HG02943 (cell line): ENCODE measurements around the gene SSBP3.
"Not testable (repeated sequence)": the region's sequence is repeated elsewhere in the genome, so short reads cannot be mapped to it uniquely, and the experiment has no call there.

Experiments
- ATAC-seq: cut with Tn5 transposase; IDR thresholded peaks from one replicate; pipeline ENCODE4 v1.9.1; 2021; ENCODE audit warnings: mild to moderate bottlenecking, low read depth, moderate library complexity; ENCODE audit not compliant: unreplicated experiment

The SSBP3 gene

GRCh38 chr1:54406339-54407153 lies at the start of gene SSBP3:
Gene SSBP3, minus strand, starts transcription at chr1:54406394.
- ATAC-seq, result peak; percentile 73

- ATAC-seq, result no peak
Measured at GRCh38 chr1:54453509-54453908, 47.3 kb upstream of the SSBP3 start.

- no peak for ATAC-seq
Measured at GRCh38 chr1:54453022-54453421, 46.8 kb upstream of the SSBP3 start.

DNA sequence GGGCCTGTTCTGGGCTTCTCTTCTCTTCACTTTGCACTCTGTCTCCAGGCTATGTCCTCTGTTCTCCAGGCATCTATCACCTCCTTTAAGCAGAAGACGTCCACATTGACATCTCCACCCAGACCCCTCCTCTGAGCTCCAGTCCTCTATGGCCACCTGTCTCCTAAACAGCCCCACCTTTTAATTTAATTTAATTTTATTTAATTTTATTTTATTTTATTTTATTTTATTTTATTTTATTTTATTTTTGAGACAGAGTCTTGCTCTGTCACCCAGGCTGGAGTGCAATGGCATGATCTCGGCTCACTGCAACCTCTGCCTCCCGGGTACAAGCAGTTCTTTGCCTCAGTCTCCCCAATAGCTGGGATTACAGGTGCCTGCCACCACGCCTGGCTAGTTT lies 43.2 kb upstream of the SSBP3 start:
- ATAC-seq, result not testable (repeated sequence)

DNA sequence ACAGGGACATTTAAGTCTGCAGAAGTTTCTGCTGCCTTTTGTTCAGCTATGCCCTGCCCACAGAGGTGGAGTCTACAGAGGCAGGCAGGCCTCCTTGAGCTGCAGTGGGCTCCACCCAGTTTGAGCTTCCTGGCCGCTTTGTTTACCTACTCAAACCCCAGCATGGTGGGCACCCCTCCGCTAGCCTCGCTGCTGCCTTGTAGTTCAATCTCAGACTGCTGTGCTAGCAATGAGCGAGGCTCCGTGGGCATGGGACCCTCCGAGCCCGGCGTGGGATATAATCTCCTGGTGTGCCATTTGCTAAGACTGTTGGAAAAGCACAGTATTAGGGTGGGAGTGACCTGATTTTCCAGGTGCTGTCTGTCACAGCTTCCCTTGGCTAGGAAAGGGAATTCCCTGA lies 42.6 kb upstream of the SSBP3 start:
- ATAC-seq, result not testable (repeated sequence)

GRCh38 chr1:54447081-54447480 lies 40.9 kb upstream of the SSBP3 start:
- ATAC-seq, result not testable (repeated sequence)

GRCh38 chr1:54442185-54442584 lies 36.0 kb upstream of the SSBP3 start:
- no peak for ATAC-seq

- no peak for ATAC-seq
Measured at GRCh38 chr1:54439550-54440223, 33.5 kb upstream of the SSBP3 start.

DNA sequence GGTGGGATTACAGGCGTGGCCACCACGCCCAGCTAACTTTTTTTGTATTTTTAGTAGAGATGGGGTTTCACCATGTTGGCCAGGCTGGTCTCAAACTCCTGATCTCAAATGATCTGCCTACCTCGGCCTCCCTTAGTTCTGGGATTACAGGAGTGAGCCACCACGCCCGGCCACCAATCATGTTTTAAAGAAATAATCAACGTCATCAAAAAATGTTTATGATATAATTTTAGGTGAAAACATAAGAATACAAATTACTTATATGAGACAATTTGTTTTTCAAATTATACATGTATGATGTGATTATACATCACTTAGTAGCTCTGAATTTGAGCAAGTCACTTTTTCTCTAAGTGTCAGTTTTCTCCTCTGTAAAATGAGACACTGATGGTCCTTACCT lies 31.6 kb upstream of the SSBP3 start:
- ATAC-seq, result no peak

- no peak for ATAC-seq
Measured at GRCh38 chr1:54436826-54437225, 30.6 kb upstream of the SSBP3 start.

DNA sequence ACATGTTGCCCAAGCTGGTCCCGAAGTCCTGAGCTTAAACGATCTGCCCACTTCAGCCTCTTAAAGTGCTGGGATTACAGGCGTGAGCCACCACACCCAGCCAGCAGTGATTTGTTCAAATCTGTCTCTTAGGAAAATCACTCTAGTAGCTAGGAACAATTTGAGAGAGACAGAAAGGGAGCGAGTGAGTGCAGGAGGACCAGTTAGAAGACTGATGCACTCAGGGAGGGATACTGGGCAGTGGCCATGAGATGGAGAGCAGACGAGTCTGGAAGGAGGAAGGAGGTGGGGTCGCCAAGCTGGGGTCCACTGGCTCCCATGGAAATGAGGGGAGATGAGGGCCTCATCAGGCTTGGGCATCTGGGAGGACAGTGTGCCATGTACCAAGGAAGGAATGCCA lies 23.6 kb upstream of the SSBP3 start:
- ATAC-seq, result no peak

DNA sequence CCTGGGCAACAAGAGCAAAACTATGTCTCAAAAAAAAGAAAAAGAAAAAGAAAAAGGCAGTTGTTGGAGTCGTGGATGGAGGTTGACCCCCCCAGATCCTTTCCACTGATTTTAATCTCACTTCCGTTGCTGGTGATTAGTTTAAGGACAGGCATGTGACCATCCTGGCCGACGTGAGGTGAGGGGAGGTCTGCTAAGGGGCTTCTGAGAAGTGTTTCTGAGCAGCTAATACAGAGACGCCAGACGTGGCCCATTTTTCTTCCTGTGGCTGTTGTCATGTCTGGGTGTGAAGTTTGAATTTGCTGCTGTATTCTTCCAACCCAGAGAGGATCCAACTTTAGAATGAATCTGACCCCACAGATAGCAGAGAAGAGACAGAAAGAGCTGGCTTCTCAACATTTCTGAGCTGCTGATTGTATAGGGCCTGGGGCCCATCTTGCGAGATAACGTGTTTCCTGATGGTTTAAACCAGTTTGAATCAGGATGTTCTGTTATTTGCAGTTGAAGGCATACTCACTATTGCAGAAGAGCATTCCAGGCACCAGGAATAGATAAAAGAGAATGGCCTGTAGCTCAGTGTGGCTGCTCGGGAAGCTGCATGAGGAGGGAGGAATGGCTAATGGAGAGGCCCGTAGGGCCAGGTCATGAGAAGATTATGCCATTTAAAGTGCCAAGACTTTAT lies 22.8 kb upstream of the SSBP3 start:
- no peak for ATAC-seq

DNA sequence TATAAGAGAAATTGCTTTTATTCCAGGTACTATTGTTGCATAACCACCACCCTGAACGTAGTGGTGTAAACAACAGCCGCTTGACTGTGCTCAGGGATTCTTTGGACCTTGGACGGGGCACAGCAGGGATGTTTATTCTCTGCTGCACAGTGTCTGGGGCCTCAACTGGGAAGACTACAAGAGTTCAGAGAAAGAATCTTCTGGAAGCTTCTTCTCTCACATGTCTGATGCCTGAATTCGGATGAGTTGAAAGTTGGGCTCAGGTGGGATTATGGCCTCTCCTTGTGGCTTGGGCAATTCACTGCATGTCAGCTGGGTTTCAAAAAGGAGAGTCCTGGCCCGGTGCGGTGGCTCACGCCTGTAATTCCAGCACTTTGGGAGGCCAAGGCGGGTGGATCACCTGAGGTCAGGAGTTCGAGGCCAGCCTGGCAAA lies 19.0 kb upstream of the SSBP3 start:
- no peak for ATAC-seq

DNA sequence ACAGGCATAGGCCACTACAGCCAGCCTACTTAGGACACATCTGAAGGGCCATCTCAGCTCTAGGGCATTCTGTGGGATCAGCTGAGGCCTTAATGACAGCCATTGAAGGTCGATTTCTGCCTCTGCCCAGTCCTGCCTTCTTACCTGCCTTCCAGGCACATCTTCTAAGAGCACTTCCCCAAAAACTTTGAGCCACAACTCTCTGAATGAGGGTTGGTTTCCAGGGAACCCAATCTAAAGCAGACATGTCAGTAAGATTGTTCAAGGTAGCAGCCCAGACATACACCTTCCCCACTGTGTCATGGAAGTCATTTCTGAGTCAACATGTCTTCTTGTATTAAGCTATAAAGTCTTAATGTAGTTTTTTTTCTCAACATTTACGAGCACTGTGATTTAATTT lies 18.2 kb upstream of the SSBP3 start:
- ATAC-seq, result no peak

- ATAC-seq, result no peak
Measured at GRCh38 chr1:54421101-54421504, 14.9 kb upstream of the SSBP3 start.

DNA sequence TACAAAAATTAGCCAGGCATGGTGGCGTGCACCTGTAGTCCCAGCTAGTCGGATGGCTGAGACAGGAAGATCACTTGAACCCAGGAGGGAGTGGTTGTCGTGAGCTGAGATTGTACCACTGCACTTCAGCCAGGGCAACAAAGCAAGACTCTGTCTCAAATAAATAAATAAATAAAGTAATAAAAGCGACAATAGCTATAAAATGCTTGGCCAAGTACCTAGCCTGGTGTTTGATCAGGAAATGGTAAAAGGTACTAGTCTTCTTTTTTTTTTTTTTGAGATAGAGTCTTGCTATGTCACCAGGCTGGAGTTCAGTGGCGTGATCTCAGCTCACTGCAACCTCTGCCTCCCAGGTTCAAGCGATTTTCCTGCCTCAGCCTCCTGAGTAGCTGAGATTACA lies 12.4 kb upstream of the SSBP3 start:
- not testable (repeated sequence) for ATAC-seq

DNA sequence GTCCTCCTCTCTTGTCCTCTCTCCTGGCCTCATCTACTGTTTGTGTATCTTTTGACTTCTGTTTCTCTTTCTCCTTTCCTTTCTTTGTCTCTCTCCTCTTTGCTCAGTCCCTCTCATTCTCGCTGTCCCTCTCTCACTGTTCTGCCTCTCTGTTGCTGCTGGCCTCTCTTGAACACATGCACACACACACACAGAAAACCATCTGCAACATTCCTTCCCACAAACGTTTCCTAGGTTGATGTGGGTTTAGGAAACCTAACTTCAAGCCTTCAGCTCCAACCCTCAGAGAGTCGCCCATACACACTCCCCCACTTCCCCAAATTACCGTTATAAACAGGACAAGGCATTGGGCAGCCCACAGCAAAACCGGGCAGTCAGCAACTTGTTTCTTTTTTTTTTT lies 10.9 kb upstream of the SSBP3 start:
- no peak for ATAC-seq

GRCh38 chr1:54416435-54416834 lies 10.2 kb upstream of the SSBP3 start:
- ATAC-seq, result no peak

DNA sequence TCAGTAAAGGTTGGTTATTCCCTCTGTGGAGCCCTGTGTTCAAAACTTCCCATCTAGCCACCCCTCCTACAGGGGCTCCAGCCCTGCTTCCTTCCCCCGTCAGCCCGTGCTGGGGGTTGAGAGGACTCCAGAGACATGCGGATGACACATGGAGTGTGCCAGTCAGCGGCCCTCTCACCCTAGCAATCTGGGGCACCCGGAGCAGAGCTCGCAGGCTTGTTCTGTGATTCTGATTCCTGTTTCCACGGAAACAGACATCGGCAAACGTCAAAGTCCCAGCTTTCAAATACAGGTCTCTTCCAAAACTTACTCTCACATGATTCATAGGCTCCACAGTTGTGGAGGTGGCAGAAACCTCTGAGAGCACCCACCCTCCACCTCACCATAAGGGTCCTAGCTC lies 9.8 kb upstream of the SSBP3 start:
- ATAC-seq, result no peak

DNA sequence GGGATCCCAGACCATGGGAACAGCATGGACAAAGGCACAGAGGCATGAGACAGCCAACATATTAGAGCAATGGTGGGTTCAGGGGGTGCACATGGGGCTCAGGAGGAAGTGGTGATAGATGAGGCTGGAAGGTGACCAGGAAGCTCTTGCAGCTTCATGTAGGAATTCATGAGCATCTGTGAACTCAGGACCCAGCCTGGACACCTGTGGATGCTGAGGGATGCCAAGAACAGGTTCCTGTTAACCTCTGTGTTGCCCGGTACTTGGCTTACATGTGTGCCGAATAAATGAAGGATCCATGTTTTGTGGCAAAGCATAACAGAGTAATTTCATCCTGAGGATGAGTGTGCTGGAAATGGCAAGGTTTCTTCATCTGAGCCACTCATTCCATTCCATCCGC lies 9.3 kb upstream of the SSBP3 start:
- no peak for ATAC-seq

- no peak for ATAC-seq
Measured at GRCh38 chr1:54413732-54414131, 7.5 kb upstream of the SSBP3 start.
